ENCODE results near the gene TDRD7.

Gene TDRD7

DNA sequence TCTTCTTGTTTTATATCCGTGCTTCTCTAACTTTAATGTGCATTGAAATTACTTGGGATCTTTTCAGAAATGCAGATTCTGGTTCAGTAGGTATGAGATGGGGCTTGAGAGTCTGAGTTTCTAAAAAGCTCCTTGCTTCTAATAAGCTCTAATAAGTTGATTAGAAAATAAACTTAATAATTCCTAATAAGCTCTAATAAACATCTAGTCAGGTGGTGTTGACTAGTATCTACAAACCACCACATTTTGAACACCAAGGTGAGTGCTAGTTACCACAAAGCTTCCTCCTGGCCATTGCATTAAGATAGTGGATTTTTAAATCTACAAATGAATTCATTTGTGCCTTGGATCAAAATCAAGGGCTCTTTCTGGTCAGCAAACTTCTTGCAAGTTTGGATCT is 94.9 kb downstream of the TDRD7 start:
- TF ChIP-seq, protein P1, sequence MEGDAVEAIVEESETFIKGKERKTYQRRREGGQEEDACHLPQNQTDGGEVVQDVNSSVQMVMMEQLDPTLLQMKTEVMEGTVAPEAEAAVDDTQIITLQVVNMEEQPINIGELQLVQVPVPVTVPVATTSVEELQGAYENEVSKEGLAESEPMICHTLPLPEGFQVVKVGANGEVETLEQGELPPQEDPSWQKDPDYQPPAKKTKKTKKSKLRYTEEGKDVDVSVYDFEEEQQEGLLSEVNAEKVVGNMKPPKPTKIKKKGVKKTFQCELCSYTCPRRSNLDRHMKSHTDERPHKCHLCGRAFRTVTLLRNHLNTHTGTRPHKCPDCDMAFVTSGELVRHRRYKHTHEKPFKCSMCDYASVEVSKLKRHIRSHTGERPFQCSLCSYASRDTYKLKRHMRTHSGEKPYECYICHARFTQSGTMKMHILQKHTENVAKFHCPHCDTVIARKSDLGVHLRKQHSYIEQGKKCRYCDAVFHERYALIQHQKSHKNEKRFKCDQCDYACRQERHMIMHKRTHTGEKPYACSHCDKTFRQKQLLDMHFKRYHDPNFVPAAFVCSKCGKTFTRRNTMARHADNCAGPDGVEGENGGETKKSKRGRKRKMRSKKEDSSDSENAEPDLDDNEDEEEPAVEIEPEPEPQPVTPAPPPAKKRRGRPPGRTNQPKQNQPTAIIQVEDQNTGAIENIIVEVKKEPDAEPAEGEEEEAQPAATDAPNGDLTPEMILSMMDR (IDR thresholded peaks at IDR 0.05; ENCODE audit: extremely low read depth, insufficient read depth, missing control alignments): no peak
- in situ Hi-C loops (cut with MboI; ENCODE audit: low pct_unique_long_range_greater_than_20kb, low sequenced_read_pairs, unreplicated experiment): no loop called here
- DNase-seq (ENCODE audit: low spot score): no peak

DNA sequence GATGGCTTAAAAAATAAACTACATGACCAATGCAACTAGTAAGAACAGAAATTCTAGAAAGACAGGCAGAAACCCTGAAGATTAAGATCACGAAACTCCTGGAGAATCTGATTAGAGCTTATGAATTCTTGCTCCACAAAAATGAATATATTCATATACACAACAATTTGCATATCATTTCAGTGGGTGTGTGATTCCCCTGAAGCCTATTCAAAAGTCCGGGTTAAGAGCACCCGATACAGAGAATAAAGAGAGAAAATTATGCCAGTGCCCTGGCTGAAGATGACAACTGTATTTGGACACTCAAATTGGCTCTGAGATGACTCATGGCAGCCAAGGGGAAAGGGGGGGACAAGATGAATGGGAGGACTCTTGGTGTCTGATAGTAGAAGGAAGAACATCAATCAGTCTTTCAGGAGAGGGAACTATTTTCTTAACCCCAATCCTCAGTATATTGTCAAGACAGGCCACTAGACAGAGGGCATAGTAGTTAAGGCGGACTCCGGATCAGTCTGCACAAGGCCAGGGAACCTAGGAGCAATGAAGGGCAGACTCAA is 95.6 kb downstream of the TDRD7 start:
- TF ChIP-seq, protein P1 (IDR thresholded peaks at IDR 0.05; ENCODE audit: extremely low read depth, insufficient read depth, missing control alignments): no peak
- in situ Hi-C loops (cut with MboI; ENCODE audit: low pct_unique_long_range_greater_than_20kb, low sequenced_read_pairs, unreplicated experiment): no loop called here
- DNase-seq (ENCODE audit: low spot score): no peak

DNA sequence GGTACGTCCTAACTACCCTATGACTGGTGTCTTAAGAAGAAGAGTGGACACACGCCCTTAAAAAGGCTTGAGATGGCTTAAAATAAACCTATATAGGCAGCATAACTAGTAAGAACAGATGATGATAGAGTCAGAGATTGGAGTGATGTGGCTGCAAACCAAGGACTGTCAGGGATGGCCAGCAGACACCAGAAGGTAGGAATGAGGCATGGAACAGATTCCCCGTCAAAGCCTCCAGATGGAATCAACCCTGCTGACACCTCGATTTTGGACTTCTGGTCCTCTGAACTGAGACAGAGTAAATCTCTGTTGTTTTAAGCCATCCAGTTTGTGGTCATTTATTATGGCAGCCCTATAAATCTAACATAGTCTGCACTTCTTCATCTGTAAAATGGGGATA is 97.0 kb downstream of the TDRD7 start:
- DNase-seq (ENCODE audit: low spot score): no peak
- in situ Hi-C loops (cut with MboI; ENCODE audit: low pct_unique_long_range_greater_than_20kb, low sequenced_read_pairs, unreplicated experiment): no loop called here
- TF ChIP-seq, protein P1 (IDR thresholded peaks at IDR 0.05; ENCODE audit: extremely low read depth, insufficient read depth, missing control alignments): no peak

DNA sequence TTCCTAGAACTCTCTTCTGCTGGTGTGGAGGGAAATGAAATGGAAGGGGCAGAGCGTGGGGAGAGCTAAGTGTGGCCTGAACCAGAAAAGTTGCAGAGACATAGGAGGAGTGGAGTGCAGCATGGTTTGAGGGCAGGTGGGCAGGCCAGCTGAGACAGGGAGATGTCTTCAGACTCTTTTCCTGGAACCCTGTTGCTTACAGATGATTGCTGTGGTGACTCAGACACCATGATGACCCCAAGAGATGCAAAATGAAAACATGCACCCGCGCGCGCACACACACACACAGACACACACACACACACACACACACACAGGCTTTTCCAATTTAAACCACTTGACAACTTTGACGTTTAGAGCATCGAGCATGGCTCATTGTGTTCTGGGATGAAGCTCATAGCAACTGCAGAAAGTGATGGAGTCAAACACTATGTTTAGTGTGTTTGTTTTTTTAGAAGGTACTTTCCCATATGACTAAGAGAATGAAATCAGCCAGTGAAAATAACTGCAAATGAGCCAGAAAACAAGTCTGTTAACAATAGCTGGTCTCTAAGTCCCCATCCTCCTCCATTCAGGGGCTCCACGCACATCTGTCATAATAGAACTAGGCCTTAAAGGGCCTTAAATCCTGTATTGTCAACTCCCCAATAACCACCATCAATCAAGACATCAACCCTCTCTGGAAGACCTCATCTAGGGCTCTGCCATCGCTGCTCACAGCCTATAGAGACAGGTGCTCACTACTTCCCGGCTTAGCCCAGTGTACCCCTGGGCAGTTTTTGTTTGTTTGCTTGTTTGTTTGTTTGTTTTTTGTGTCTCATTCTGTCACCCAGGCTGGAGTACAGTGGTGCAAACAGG is 99.1 kb downstream of the TDRD7 start:
- in situ Hi-C loops (cut with MboI; ENCODE audit: low pct_unique_long_range_greater_than_20kb, low sequenced_read_pairs, unreplicated experiment): no loop called here
- peak; percentile 75 for DNase-seq (ENCODE audit: low spot score)
- TF ChIP-seq, protein P1 (IDR thresholded peaks at IDR 0.05; ENCODE audit: extremely low read depth, insufficient read depth, missing control alignments): no peak

DNA sequence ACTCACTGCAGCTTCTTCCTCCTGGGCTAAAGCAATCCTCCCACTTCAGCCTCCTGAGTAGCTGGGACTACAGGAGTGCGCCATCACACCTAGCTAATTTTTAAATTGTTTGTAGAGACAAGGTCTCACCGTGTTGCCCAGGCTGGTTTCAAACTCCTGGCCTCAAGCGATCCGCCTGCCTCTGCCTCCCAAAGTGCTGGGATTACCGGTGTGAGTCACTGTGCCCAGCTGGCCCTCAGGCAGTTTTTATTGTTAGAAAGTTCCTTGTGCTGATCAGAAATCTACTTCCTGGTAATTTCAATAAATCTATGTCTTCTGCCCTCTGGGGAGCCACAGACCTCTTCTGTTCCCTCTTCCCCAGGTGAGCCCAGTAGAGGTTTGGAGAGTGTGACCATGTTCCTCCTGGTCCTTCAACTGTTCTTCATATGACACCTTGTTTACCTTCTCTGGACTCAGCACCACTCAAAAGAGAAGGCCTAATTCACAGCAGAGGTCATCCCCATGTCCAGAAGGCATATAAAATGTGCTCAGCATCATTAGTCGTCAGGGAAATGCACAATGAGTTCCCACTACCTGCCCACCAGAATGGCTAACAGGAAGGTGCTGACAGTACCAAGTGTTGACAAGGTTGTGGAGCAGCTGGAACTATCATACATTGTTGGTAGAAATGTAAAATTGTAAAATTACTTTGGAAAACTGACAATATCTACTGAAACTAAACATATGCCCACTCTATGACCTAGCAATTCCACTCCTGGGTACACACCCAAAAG is 99.9 kb downstream of the TDRD7 start:
- in situ Hi-C loops (cut with MboI; ENCODE audit: low pct_unique_long_range_greater_than_20kb, low sequenced_read_pairs, unreplicated experiment): no loop called here
- TF ChIP-seq, protein P1 (IDR thresholded peaks at IDR 0.05; ENCODE audit: extremely low read depth, insufficient read depth, missing control alignments): no peak
- DNase-seq (ENCODE audit: low spot score): no peak

DNA sequence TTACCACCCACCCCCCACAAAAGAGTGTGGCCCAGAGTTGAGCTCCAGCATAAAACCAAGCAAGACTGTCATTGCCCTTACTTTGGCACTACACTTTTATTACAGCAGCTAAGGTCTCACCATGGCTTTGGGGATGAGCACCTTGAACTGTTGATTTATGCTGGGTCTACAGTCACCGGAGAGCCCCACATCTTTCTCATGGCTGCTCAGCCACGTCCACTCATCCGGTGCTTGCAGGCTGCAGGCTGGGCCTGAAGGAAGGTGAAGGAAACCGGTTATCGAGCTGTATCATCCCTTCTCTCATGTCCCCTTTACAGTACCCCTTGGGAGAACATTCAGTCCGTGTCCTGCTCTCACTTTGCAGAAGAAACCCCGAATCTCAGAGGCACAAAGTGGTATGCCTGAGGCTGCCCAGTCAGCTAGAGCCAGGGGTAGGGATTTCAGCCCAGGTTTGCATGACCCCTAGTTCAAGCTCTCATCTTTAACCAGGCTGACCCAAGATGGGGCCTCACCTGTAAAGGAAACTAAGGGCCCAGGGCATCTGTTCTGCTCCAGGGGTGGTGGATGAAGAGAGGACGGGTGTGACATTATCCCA is 101.2 kb downstream of the TDRD7 start:
- TF ChIP-seq, protein P1 (IDR thresholded peaks at IDR 0.05; ENCODE audit: extremely low read depth, insufficient read depth, missing control alignments): no peak
- in situ Hi-C loops (cut with MboI; ENCODE audit: low pct_unique_long_range_greater_than_20kb, low sequenced_read_pairs, unreplicated experiment): no loop called here
- no peak for DNase-seq (ENCODE audit: low spot score)
